Transverse colon (tissue), 4 donors: Measurements from ENCODE around the gene HCST. TPM values are rescaled to one million over a fixed set of nuclear protein-coding genes. Genes with fewer than 3 reads are reported as not detected.

Experiments used
- DNase-seq: peaks from one replicate; pipeline ENCODE4 v3.0.0-alpha.2; 2019
- H3K27ac ChIP-seq, 4 donors: fragments of 200-600 bp; sonication (generic); 2 replicates each; pipeline ENCODE4 v1.5.1; 2016 to 2018; ENCODE audit warnings: inconsistent platforms in 4 of 4
- H3K27me3 ChIP-seq: fragments of 200-600 bp; sonication (generic); 2 replicates; pipeline ENCODE4 v1.5.1; 2017; ENCODE audit warnings: inconsistent platforms
- H3K36me3 ChIP-seq, 4 donors: fragments of 200-600 bp; sonication (generic); 2 replicates each; pipeline ENCODE4 v1.5.1; 2017 to 2019; ENCODE audit warnings: inconsistent platforms in 4 of 4
- H3K4me1 ChIP-seq, 4 donors: fragments of 200-600 bp; sonication (generic); 2 replicates each; pipeline ENCODE4 v1.5.1; 2017 to 2020; ENCODE audit warnings: inconsistent platforms in 4 of 4
- H3K4me3 ChIP-seq, 4 donors: fragments of 200-600 bp; sonication (generic); 1 replicate in 1 of 4; 2 replicates in 3 of 4; pipeline versions ENCODE4 v1.5.1 to v1.6.1; 2017 to 2019; ENCODE audit warnings: inconsistent platforms in 4 of 4
- H3K9me3 ChIP-seq, 2 donors: fragments of 200-600 bp; sonication (generic); 2 replicates each; pipeline ENCODE4 v1.5.1; 2017 to 2019; ENCODE audit warnings: inconsistent platforms in 2 of 2
- CTCF ChIP-seq, 5 experiments: fragments of 200-600 bp in 3 of 5; fragments of 450-650 bp in 2 of 5; sonication (generic) in 3 of 5; IDR thresholded peaks; 1 replicate in 2 of 5; 2 replicates in 3 of 5; pipeline ENCODE4 v1.5.1; 2016 to 2017; ENCODE audit warnings: antibody characterized with exemption in 5 of 5, inconsistent platforms in 3 of 5, mild to moderate bottlenecking in 2 of 5, moderate library complexity in 1 of 5
- EP300 ChIP-seq: sonication (generic); formaldehyde crosslinking; IDR thresholded peaks from one replicate; pipeline ENCODE4 v1.6.1; 2017; ENCODE audit warnings: antibody characterized with exemption, low read depth
- POLR2A ChIP-seq: fragments of 450-650 bp; IDR thresholded peaks from one replicate; pipeline ENCODE4 v1.6.1; 2016; ENCODE audit warnings: antibody characterized with exemption, mild to moderate bottlenecking, moderate library complexity
- POLR2AphosphoS5 ChIP-seq, 3 donors: sonication (generic); formaldehyde crosslinking; IDR thresholded peaks; one replicate each; pipeline ENCODE4 v1.6.1; 2016; ENCODE audit warnings: antibody characterized with exemption in 3 of 3
- WGBS, 2 donors: methylation state at CpG; one replicate each; pipeline ENCODE4 v1.1.5; 2018; ENCODE audit warnings: low coverage in 1 of 2; 5-methylcytosine and 5-hydroxymethylcytosine counted together
- in situ Hi-C, 4 donors: fragments of 200-750 bp; cut with MboI; loops; one replicate each; pipeline versions ENCODE4 v1.15.0 to v1.15.1; 2017; ENCODE audit warnings: low sequenced_read_pairs in 3 of 4, low pct_ligation_motif_present in 1 of 4, low pct_unique_long_range_greater_than_20kb in 1 of 4
- intact Hi-C: fragments of 100-400 bp; cut with DNase I; formaldehyde crosslinking; loops from one replicate; pipeline ENCODE4 v1.15.1; 2023; ENCODE audit warnings: low total_unique reads
- total RNA-seq, 4 donors: library from RNA; depleted of rRNA; stranded (reverse); fragments of >200 nt; gene quantifications; one replicate each; pipeline ENCODE4 v1.1.0, GENCODE V29; 2016

HCST gene
- total RNA-seq, 4 donors from 2014 or later, result 9.4 TPM; not detected in 3

- peaks cover 0 to 28% (median 12%) of the 10 kb centered on the region in 4 donors for H3K36me3 ChIP-seq
- in situ Hi-C loops (no loop called here), intact Hi-C loops (no loop called here)
- WGBS, 2 donors, result 94% methylated on average over 2 of the region's 2 CpGs; no CpG with 5 or more reads in 1 of the 2 donors
- no peaks in the 10 kb centered on the region for H3K27me3 ChIP-seq
- H3K27ac ChIP-seq, result no peak overlapping the region
- peaks cover 9 to 12% (median 10%) of the 10 kb centered on the region in 4 donors for H3K4me1 ChIP-seq
- no peaks in the 10 kb centered on the region for H3K9me3 ChIP-seq
- no peak for DNase-seq
- no peak for TF ChIP-seq EP300
- no peak for TF ChIP-seq POLR2A
- no peak for TF ChIP-seq CTCF (IDR thresholded peaks at IDR 0.05)
- no peak for TF ChIP-seq POLR2AphosphoS5 (IDR thresholded peaks at IDR 0.05)
- no peak overlapping the region for H3K4me3 ChIP-seq
Observed at GRCh38 chr19:35894342-35894741, 8.0 kb upstream of the HCST start.

- Histone ChIP-seq H3K4me1 (peaks cover 9 to 16% (median 12%) of the 10 kb centered on the region in 4 donors), H3K27ac (no peak overlapping the region), H3K27me3 (no peaks in the 10 kb centered on the region), H3K36me3 (peaks cover 0 to 15% (median 7%) of the 10 kb centered on the region in 4 donors), H3K4me3 (no peak overlapping the region), H3K9me3 (no peaks in the 10 kb centered on the region)
- WGBS, 2 donors, result 88% methylated on average over 21 of the region's 21 CpGs; no CpG with 5 or more reads in 1 of the 2 donors
- no peak for DNase-seq
- in situ Hi-C loops, result no loop called here
- intact Hi-C loops, result no loop called here
- TF ChIP-seq EP300 (no peak), POLR2AphosphoS5 (IDR thresholded peaks at IDR 0.05) (no peak), CTCF (IDR thresholded peaks at IDR 0.05) (no peak), POLR2A (no peak)
Observed at GRCh38 chr19:35895911-35896642, 6.3 kb upstream of the HCST start.

GRCh38 chr19:35896643-35897040 lies 5.7 kb upstream of the HCST start:
- WGBS, 2 donors, result 94% methylated on average over 13 of the region's 13 CpGs; no CpG with 5 or more reads in 1 of the 2 donors
- in situ Hi-C loops, result no loop called here
- no peak for DNase-seq
- H3K4me3 ChIP-seq, result no peak overlapping the region
- no peaks in the 10 kb centered on the region for H3K9me3 ChIP-seq
- H3K27ac ChIP-seq, result no peak overlapping the region
- peaks cover 0 to 15% (median 7%) of the 10 kb centered on the region in 4 donors for H3K36me3 ChIP-seq
- H3K27me3 ChIP-seq, result no peaks in the 10 kb centered on the region
- intact Hi-C loops, result no loop called here
- TF ChIP-seq EP300 (no peak), POLR2AphosphoS5 (IDR thresholded peaks at IDR 0.05) (no peak), CTCF (IDR thresholded peaks at IDR 0.05) (no peak), POLR2A (no peak)
- H3K4me1 ChIP-seq, result peaks cover 9 to 21% (median 14%) of the 10 kb centered on the region in 4 donors

GRCh38 chr19:35897706-35898451 lies 4.5 kb upstream of the HCST start:
- Histone ChIP-seq H3K27me3 (no peaks in the 10 kb centered on the region), H3K27ac (peak overlapping the region; percentile 88 to 97 (median 92)), H3K9me3 (no peaks in the 10 kb centered on the region), H3K4me3 (peak overlapping the region in 3 of 4 donors; percentile 58 to 73 (median 67)), H3K4me1 (peaks cover 9 to 22% (median 14%) of the 10 kb centered on the region in 4 donors), H3K36me3 (peaks cover 0 to 15% (median 7%) of the 10 kb centered on the region in 4 donors)
- in situ Hi-C loops (no loop called here), intact Hi-C loops (no loop called here)
- no peak for TF ChIP-seq POLR2A
- TF ChIP-seq POLR2AphosphoS5 (IDR thresholded peaks at IDR 0.05), result no peak
- no peak for TF ChIP-seq EP300
- TF ChIP-seq CTCF (IDR thresholded peaks at IDR 0.05), result no peak
- 79 to 90% methylated on average over 5 to 12 of the region's 13 CpGs for WGBS, 2 donors
- no peak for DNase-seq
